Hindlimb muscle (tissue), 1 donor: ENCODE results near the gene GSTM3. TPM values are rescaled to one million over a fixed set of nuclear protein-coding genes. Genes with fewer than 3 reads are reported as not detected.
"Not testable (repeated sequence)": the region's sequence is repeated elsewhere in the genome, so short reads cannot be mapped to it uniquely, and the experiment has no call there.

Experiments used
- DNase-seq: peaks from one replicate; pipeline ENCODE4 v3.0.0-alpha.2; 2013
- polyA plus RNA-seq: library from polyadenylated mRNA; unstranded; fragments of 120-200 nt; gene quantifications from one replicate; pipeline ENCODE4 v1.2.1, GENCODE V29; 2013; ENCODE audit not compliant: insufficient read length

The GSTM3 gene
- polyA plus RNA-seq, 1 donor, result 34.4 TPM

DNA sequence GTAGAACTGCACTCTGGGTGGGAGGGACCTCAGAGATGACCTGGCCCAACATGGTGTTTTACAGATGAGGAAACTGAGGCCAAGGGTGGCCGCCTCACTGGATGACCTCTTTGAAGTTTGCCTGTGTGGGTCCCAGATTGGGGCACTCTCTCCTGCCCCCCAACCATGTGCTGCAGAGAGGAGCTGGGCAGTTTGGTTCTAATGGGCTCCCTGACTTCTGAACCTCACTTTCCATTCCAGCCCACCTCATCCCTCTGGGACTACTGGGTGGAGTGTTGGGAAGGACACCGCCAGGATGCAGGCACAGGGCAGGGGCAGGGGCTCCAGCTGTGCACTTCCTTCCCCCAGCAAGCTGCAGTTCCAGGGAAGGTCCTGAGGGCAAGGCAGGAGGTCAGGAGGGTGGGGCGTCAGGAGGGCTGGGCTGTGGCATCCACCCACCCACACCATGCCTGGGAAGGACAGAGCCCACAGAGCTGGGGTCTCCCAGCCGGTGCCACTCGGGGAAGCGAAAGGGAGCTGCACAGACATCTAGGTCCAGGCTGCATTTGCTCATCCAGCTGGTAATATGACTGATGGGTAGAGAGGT lies 33.2 kb upstream of the GSTM3 start:
- DNase-seq, result no peak

GRCh38 chr1:109773203-109773899 lies 32.5 kb upstream of the GSTM3 start:
- DNase-seq, result peak; percentile 81

- DNase-seq, result no peak
Measured at GRCh38 chr1:109772658-109773202, 31.9 kb upstream of the GSTM3 start.

GRCh38 chr1:109771712-109772657 lies 31.1 kb upstream of the GSTM3 start:
- DNase-seq, result no peak

DNA sequence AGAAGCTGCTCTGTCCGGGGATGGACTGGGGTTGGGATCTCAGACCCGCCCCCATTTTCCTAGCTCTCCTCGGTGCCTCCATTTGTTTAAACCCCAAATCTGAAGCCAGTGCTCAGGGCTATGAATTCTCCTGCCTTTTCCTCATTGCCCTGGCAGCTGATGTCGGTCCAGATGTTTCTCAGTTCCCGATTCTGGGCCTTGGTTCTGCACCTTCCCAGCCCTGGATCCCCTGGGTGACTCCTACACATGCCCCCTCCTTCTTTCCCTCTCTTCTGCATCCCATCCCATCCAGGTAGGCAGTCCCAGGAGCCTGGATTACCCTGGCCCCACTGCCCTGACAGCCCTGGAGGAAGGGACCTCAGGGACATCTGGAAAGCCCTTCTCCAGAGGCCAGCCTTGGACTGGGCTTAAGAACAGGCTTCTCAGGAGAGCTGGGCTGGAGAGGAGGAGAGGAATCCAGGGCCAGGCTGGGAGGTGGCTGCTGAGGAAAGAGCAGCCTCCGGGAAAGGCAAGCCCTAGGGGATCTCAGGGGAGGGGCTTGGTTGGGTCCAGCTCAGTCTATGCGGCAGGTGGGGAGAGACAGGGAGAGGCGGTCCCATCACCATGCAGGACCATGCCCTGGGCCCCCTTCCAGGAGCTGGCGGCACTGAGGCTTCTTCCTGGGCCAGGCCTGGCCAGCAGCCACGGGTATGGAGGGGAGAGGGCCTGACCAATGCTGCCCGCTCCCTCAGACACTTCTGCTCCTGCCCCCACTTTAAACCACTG lies 29.7 kb upstream of the GSTM3 start:
- no peak for DNase-seq

GRCh38 chr1:109769330-109770078 lies 28.7 kb upstream of the GSTM3 start:
- no peak for DNase-seq

- DNase-seq, result no peak
Measured at GRCh38 chr1:109768820-109769219, 28.0 kb upstream of the GSTM3 start.

DNA sequence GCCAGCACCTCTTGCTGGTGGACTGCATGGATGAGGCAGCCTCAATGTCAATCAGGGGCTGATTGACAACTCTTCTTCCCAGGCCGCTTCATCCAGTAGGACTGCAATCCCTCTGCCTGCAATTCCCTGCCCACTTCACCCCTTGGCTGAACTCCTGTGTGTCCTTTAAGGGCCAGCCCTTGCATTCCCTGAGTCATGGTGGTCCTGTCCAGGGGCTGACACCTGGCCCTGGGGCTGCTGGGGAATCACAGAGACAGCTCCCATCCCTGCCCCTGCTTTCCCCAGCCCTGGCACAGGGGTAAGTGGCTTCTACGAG lies 27.5 kb upstream of the GSTM3 start:
- DNase-seq, result no peak

GRCh38 chr1:109767637-109768334 lies 26.9 kb upstream of the GSTM3 start:
- no peak for DNase-seq

GRCh38 chr1:109766991-109767636 lies 26.3 kb upstream of the GSTM3 start:
- DNase-seq, result not testable (repeated sequence)

GRCh38 chr1:109765896-109766615 lies 25.2 kb upstream of the GSTM3 start:
- no peak for DNase-seq

GRCh38 chr1:109765483-109765815 lies 24.6 kb upstream of the GSTM3 start:
- DNase-seq, result no peak

DNA sequence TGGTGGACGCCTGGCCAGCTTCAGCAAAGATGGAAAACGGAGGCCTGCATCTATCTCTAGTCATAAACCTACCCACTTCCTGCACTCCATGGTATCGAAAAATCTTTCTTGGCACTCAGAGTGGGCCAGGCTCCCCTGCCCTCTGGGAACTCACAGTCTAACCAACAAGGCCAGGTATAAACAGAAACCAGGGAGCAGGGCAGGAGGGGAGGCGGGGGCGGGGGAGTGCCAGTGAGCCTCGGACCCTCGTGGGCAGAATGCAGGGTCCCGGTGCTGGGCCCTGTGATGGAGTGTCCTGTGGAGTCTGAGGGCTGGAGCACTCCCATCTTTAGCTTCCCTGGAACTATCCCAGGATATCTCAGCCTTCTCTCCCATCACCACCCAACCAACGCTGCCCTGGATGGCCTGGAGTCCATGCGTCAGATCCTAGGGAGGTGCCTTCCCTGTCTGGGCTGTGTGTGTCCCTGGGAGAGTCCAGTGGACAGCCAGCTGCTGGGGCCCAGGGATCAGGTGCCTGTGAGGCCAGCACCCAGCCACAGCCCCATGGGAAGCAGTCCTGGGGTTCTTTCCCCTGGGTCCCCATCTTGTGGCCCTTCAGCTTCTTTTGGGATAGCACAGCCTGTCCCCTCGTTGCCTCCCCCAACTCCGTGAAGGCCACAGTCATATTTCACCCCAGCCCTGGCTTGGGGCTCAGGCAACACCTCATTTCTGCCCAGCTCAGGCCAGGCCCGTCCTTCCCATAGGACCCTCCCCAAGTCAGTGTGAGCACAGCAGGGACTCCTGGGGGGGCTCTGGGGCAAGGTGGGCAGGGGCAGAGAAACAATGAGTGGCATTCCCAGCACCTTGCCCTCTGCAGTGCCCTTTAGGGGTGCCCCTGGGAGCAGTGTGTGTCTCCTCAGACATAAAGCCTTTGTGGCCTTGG lies 24.0 kb upstream of the GSTM3 start:
- DNase-seq, result no peak

DNA sequence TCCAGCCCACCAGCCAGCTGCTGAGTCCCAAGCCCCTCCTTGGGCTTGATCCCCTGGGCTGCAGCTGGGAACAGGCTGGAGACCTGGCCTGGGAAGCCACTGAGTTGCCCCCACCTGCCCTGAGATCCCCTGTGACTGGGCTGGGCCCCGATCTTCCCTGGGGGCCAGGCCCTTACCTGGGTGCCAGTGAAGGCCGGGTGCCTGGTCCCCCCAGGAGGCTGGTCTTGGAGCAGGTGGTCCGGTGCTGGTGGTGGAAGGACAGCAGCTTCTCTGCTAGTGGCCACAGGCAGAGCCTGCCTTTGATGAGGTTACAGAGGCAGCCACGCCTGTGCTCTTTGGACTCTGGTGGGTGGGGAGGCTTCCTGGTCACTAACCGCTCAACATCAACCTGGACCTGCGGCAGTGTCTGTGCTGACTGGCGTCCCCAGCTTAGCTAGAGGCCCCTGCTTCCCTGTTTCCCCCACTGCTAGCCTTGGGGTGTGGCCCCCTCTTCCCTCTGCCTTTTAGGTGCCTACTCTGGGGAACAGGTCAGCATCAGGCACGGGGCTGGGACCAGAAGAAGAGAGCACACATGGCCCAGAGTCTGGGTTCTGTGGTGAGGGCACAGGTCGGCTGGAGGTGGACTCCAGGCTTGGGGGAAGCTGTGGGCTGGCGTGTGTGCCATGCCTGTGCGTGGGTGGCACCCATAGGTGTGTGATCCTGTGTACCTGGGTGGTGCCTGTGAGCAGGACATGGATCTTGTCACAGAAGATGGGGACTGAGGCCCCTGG lies 23.0 kb upstream of the GSTM3 start, which contains the start of gene EPS8L3:
TSS of gene EPS8L3 (minus strand) at position 278 of the 770 bp plus-strand sequence. CDS start 2,174 bp downstream, outside the sequence.
- DNase-seq, result no peak

- DNase-seq, result no peak
Measured at GRCh38 chr1:109762821-109763645, 22.2 kb upstream of the GSTM3 start.

GRCh38 chr1:109762039-109762585 lies 21.3 kb upstream of the GSTM3 start:
- no peak for DNase-seq
